GM19372 (cell line): Measurements from ENCODE around the gene PADI4.

Experiments used
- ATAC-seq: cut with Tn5 transposase; IDR thresholded peaks from one replicate; pipeline ENCODE4 v1.9.1; 2021; ENCODE audit warnings: mild to moderate bottlenecking, low read depth, moderate library complexity; ENCODE audit not compliant: unreplicated experiment

Gene PADI4

DNA sequence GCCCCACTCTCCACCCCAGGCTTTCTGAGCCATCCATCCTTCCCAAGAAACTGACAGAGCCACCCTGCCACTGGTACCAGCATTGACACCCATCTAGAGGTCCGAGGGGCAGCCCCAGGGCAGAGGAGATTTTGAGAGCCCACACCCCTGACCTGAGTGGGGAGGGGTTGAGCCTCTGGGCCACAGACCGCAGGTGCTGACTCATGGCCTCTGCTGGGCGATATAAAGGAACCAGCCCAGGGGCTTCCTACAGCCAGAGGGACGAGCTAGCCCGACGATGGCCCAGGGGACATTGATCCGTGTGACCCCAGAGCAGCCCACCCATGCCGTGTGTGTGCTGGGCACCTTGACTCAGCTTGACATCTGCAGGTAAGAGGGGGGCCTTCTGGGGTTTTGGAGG lies at the start of gene PADI4:
TSS of gene PADI4 (plus strand) at position 252 of the 400 bp plus-strand sequence. CDS start at position 278, 26 bp downstream.
- no peak for ATAC-seq

- no peak for ATAC-seq
Observed at GRCh38 chr1:17258758-17259130, 49.3 kb upstream of the PADI4 start.

DNA sequence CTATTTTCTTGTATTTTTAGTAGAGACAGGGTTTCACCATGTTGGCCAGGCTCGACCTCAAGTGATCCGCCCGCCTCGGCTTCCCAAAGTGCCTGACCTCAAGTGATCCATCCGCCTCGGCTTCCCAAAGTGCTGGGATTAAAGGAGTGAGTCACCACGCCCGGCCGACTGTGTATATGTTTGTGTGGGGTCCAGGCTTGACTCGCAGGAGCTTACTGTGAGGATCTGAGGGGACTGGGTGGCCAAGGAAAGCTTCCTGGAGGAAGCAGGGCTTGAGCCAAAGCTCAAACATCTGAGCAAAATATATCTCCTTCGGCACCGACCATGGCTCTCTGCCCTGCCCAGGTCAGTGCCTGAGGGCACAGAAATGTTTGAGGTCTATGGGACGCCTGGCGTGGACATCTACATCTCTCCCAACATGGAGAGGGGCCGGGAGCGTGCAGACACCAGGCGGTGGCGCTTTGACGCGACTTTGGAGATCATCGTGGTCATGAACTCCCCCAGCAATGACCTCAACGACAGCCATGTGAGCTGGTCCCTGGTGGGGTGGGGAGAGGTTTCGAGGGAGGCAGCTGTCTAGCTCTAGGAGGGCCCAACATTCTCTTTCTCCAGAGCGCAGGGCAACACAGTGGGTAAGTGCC lies 48.6 kb upstream of the PADI4 start:
- no peak for ATAC-seq

DNA sequence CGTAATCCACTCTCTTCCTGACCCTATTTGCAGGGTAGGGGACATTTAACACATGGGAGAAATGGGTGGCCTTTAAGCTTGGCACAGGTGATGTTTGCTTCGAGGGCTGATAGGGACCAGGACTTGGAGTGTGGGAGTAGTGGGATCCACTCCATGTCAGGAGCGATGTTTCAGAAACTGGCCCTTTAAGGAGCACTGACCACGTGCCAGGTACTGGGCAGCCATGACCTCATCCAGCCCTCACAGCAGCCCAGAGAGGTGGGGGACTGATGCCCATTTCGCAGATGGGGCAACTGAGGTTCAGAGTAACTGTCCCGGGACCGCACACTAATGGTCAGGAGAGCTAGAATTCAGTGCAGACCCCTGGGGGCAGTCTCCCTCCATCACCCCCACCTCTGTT lies 47.7 kb upstream of the PADI4 start:
- no peak for ATAC-seq

DNA sequence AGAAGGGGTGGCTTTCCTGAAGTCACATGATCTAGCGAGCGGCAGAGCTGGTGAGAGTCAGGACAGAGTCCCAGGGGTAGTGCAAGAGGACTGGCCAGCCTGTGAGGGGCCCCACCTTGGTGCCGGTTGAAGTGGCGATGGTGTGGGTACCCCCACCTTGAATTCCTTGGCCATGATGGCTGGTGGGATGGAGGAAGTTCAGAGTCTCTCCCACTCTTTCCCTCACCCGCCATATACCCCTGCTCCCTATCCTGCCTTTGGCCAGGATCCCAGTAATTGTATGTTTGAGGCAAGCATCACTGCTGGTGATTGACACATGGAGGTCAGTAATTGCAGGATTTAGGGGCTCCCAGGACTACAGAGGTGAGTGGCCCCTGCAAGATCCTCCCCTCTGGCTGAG lies 47.3 kb upstream of the PADI4 start:
- no peak for ATAC-seq

DNA sequence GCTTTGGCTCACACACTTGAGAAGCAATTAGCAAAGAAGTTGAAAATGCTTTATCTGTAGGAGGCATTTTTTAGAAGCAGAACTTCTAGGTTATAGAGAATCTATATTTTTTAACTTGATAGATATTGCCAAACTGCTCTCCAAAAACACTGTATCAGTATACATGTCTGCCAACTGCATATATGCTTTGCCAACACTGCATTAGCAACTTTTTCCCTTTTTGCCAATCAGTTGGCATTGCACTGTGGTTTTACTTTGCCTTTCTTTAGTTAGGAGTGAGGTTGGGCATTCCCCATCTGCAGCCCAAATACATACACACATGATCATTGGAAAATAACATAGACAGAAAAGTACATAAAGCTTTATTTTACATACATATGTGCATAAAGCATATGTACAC lies 44.1 kb upstream of the PADI4 start:
- no peak for ATAC-seq

DNA sequence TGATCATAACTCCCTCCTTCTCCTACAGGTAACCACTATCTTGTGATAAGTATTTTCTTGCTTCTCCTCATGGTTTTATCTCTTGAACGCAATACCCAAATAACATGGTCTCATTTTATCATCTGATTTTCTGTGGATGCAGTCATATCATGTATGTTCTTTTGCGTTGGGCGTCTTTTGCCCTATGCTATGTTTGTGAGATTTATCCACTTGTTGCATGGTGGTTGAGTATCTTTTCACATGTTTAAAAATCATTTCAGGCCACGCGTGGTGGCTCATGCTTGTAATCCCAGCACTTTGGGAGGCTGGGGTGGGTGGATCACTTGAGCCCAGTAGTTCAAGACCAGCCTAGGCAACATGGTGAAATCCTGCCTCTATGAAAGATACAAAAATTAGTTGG lies 43.5 kb upstream of the PADI4 start:
- ATAC-seq, result no peak

GRCh38 chr1:17265162-17265561 lies 42.8 kb upstream of the PADI4 start:
- ATAC-seq, result no peak

GRCh38 chr1:17265950-17266349 lies 42.0 kb upstream of the PADI4 start:
- ATAC-seq, result no peak

DNA sequence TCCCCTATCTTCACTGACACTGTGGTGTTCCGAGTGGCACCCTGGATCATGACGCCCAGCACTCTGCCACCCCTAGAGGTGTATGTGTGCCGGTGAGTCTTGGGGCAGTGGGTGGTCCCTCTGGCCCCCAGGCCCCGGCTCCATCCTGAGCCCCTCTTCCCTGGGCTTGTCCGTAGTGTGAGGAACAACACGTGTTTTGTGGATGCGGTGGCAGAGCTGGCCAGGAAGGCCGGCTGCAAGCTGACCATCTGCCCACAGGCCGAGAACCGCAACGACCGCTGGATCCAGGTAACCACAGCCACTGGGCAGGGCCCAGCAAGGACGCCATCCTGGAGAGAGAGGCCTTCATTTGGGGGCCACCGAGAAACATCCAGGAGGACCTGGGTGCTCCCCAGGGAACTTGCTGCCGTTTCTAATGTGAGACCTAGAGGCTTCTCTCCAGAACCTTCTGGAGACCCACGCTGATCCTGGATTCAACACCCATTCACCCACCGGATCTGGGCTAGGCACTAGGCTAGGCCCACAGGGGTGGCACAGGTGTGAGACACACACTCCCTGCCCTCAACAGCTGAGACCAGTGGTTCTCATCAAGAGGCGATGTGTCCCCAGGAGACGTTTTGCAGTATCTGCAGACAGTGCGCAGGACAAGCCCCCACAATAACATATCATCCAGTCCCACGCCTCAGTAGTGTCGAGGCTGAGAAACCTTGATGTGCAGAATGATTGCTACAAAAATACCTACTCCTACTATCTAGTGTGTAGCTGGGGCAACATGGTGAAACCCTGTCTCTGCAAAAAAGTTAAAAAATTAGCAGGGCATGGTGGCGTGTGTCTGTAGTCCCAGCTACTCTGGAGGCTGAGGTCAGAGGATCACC lies 36.9 kb upstream of the PADI4 start:
- ATAC-seq, result no peak

DNA sequence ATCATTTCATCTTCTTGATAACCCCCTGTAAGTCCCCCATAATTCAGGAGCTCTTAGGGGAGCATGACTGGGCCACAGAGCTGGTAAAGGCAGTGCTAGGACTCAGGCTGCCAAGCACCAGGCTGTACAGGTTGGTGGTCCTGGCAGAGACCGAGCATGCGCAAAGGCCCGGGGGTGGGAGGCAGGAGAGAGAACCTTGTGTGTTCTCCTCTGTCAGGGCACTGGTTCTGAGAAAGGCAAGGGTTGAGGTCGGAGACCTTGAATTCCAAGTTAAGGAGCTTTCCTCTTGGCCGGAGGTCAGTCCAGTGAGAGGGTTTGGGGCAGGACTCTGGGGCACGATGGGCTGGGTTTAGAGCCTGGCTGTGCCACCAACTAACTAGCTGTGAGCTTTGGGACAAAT lies 35.9 kb upstream of the PADI4 start:
- no peak for ATAC-seq

DNA sequence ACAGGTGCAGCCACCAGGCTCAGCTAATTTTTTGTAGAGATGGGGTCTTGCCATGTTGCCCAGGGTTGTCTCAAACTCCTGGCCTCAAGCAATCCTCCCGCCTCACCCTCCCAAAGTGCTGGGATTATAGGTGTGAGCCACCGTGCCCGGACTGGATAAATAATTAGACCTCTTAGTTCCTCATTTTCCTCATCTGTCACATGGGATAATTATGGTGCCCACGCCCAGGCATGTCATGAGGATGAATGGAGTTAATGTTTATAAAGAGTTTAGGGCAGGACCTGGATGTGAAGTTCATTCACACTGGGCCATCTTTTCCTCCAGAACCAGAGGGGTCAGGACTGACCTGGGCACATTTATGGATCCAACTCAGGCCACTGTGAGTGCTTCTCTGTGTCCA lies 35.4 kb upstream of the PADI4 start:
- no peak for ATAC-seq

DNA sequence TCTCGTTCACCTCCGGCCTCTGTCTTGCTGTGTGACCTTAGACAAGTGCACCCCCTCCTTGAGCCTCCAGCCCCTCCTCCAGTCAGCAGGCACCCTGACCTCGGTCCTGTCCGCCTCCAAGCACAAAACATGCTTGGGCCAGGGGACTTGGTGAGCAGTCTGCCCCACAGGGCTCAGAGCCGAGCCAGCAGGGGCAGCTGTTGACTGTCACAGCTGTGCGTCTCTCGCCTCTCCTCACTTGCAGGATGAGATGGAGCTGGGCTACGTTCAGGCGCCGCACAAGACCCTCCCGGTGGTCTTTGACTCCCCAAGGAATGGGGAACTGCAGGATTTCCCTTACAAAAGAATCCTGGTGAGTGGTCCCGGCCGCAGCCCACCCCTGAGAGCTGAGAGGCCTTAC lies 34.9 kb upstream of the PADI4 start:
- no peak for ATAC-seq

GRCh38 chr1:17274186-17275170 lies 33.5 kb upstream of the PADI4 start:
- ATAC-seq, result no peak

- no peak for ATAC-seq
Observed at GRCh38 chr1:17276568-17276967, 31.4 kb upstream of the PADI4 start.

- no peak for ATAC-seq
Observed at GRCh38 chr1:17277511-17278159, 30.4 kb upstream of the PADI4 start.

DNA sequence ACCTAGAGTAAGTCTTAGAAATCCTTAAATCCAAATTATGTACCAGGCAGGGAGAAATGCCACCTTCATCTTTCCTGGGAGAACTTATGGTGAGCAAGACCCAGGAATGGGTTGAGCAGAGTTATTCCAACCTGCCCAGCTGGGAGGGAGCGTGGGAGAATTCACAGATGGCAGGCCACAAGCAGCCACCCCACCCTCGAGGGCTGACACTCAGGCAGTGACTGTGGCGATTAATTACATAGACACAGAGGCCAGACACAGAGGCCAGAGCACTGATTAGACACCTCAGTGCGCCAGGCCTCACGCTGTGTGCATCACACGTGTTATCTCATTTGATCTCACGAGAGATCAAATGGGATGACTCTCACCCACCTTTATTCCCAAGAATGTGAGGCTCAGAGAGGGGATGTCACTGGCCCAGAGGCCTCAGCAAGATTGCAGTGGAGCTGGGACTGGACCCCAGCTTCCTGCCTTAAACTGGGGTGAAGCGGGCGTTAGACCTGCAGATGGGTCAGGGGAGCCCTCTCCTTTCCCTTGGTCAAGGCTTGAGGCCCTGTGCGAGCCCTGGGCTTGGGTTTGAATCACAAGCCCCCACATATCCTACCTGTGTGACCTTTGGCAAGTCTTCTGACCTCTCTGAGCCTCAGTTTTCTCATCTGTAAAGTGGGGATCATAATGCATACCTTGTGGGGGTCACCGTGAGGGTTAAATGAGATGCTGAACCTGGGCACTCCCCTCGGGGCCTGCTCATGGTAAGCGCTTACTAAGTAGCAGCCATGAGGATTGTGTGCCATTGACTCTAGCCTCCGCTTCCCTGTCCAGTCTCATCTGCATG lies 28.8 kb upstream of the PADI4 start:
- no peak for ATAC-seq

- no peak for ATAC-seq
Observed at GRCh38 chr1:17280436-17280835, 27.6 kb upstream of the PADI4 start.

GRCh38 chr1:17280894-17281293 lies 27.1 kb upstream of the PADI4 start:
- ATAC-seq, result no peak

DNA sequence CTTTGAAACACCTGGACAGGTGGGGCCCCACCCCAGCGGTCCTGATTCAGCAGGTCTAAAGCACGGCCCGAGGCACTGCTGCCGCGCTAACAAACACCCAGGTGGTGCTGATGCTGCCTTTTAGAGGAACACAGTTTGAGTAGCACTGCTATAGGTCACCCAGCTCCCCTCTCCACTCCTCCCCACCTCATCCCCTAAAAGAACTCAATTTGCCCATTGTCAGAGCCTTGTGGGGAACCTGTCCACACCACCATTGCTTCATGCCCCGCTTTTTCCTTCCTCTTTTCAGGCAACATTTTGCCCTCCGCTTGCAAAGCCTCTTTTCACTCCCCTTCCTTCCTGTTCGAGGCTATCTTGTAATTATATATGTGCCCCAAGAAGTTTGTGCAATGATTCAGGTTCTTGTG lies 26.2 kb upstream of the PADI4 start:
- no peak for ATAC-seq
